Measurements from ENCODE around the gene JPH4. TPM values are rescaled to one million over a fixed set of nuclear protein-coding genes. Genes with fewer than 3 reads are reported as not detected.

The JPH4 gene
- total RNA-seq, 1 experiment from 2014 or later = not detected

- BruUV-seq (replicated peaks) = no TSS peak
- CTCF ChIA-PET = no interaction called here
- Histone ChIP-seq H3K4me1 (ENCODE audit: insufficient read depth, low read length, poor library complexity, severe bottlenecking) (peaks cover 2% of the 10 kb centered on the region), H3K4me3 (ENCODE audit: low read depth, low read length, poor library complexity, severe bottlenecking) (no peak overlapping the region), H3K36me3 (ENCODE audit: insufficient read depth, low read length, poor library complexity, severe bottlenecking) (no peaks in the 10 kb centered on the region), H3K27me3 (replicated peaks; ENCODE audit: insufficient read depth, low read depth, low read length, poor library complexity) (no peaks in the 10 kb centered on the region), H3K27ac (ENCODE audit: low read depth, low read length, poor library complexity, severe bottlenecking) (no peak overlapping the region), H3K9me3 (ENCODE audit: low read depth, low read length, poor library complexity, severe bottlenecking) (no peaks in the 10 kb centered on the region)
- no peak for TF ChIP-seq EZH2 (IDR thresholded peaks at IDR 0.05; ENCODE audit: borderline replicate concordance, low read depth, low read length, poor library complexity, severe bottlenecking)
- no peak for TF ChIP-seq CTCF (conservative IDR thresholded peaks at IDR 0.05; ENCODE audit: low read depth, low read length)
- POLR2A ChIA-PET (ENCODE audit: low non-redundant PET) = no interaction called here
- no peak for DNase-seq (ENCODE audit: low spot score)
- intact Hi-C loops (cut with micrococcal nuclease; ENCODE audit: unreplicated experiment) = no loop called here
These were observed 53.6 kb downstream of the JPH4 start for GRCh38 chr14:23524954-23525353.

- Histone ChIP-seq H3K27me3 (replicated peaks; ENCODE audit: insufficient read depth, low read depth, low read length, poor library complexity) (no peaks in the 10 kb centered on the region), H3K36me3 (ENCODE audit: insufficient read depth, low read length, poor library complexity, severe bottlenecking) (no peaks in the 10 kb centered on the region), H3K9me3 (ENCODE audit: low read depth, low read length, poor library complexity, severe bottlenecking) (no peaks in the 10 kb centered on the region), H3K27ac (ENCODE audit: low read depth, low read length, poor library complexity, severe bottlenecking) (no peak overlapping the region), H3K4me1 (ENCODE audit: insufficient read depth, low read length, poor library complexity, severe bottlenecking) (no peaks in the 10 kb centered on the region), H3K4me3 (ENCODE audit: low read depth, low read length, poor library complexity, severe bottlenecking) (no peak overlapping the region)
- intact Hi-C loops (cut with micrococcal nuclease; ENCODE audit: unreplicated experiment) = no loop called here
- ChIA-PET CTCF (no interaction called here), POLR2A (ENCODE audit: low non-redundant PET) (no interaction called here)
- BruUV-seq (replicated peaks) = no TSS peak
- DNase-seq (ENCODE audit: low spot score) = no peak
- TF ChIP-seq CTCF (conservative IDR thresholded peaks at IDR 0.05; ENCODE audit: low read depth, low read length) = no peak
- TF ChIP-seq EZH2 (IDR thresholded peaks at IDR 0.05; ENCODE audit: borderline replicate concordance, low read depth, low read length, poor library complexity, severe bottlenecking) = no peak
These were observed 55.2 kb downstream of the JPH4 start for GRCh38 chr14:23523229-23524016.

GRCh38 chr14:23522643-23523198 is 55.9 kb downstream of the JPH4 start:
- H3K9me3 ChIP-seq (ENCODE audit: low read depth, low read length, poor library complexity, severe bottlenecking) = no peaks in the 10 kb centered on the region
- intact Hi-C loops (cut with micrococcal nuclease; ENCODE audit: unreplicated experiment) = no loop called here
- H3K27me3 ChIP-seq (replicated peaks; ENCODE audit: insufficient read depth, low read depth, low read length, poor library complexity) = no peaks in the 10 kb centered on the region
- H3K4me3 ChIP-seq (ENCODE audit: low read depth, low read length, poor library complexity, severe bottlenecking) = no peak overlapping the region
- no peaks in the 10 kb centered on the region for H3K36me3 ChIP-seq (ENCODE audit: insufficient read depth, low read length, poor library complexity, severe bottlenecking)
- CTCF ChIA-PET = no interaction called here
- DNase-seq (ENCODE audit: low spot score) = no peak
- no peaks in the 10 kb centered on the region for H3K4me1 ChIP-seq (ENCODE audit: insufficient read depth, low read length, poor library complexity, severe bottlenecking)
- POLR2A ChIA-PET (ENCODE audit: low non-redundant PET) = no interaction called here
- no TSS peak for BruUV-seq (replicated peaks)
- TF ChIP-seq CTCF (conservative IDR thresholded peaks at IDR 0.05; ENCODE audit: low read depth, low read length) (no peak), EZH2 (IDR thresholded peaks at IDR 0.05; ENCODE audit: borderline replicate concordance, low read depth, low read length, poor library complexity, severe bottlenecking) (no peak)
- no peak overlapping the region for H3K27ac ChIP-seq (ENCODE audit: low read depth, low read length, poor library complexity, severe bottlenecking)

Measured in A673 (cell line).